22Rv1 (cell line): ENCODE measurements around the gene PNPO.

Experiments used
- CTCF ChIP-seq: fragments of 450-650 bp; IDR thresholded peaks from 2 replicates; pipeline ENCODE4 v1.5.1; 2017; ENCODE audit warnings: mild to moderate bottlenecking
- ZFX ChIP-seq: fragments of 450-650 bp; IDR thresholded peaks from 2 replicates; pipeline ENCODE4 v1.6.1; 2017; ENCODE audit warnings: antibody characterized with exemption, borderline replicate concordance

GRCh38 chr17:47925678-47925988 is 15.7 kb upstream of the PNPO start:
- TF ChIP-seq CTCF (no peak), ZFX (no peak)
